GM21737 (cell line): ENCODE results near the gene SYNJ2.

ENCODE experiments used
- ATAC-seq: cut with Tn5 transposase; IDR thresholded peaks from one replicate; pipeline ENCODE4 v1.9.1; 2021; ENCODE audit warnings: mild to moderate bottlenecking, moderate library complexity; ENCODE audit not compliant: unreplicated experiment

The SYNJ2 gene

DNA sequence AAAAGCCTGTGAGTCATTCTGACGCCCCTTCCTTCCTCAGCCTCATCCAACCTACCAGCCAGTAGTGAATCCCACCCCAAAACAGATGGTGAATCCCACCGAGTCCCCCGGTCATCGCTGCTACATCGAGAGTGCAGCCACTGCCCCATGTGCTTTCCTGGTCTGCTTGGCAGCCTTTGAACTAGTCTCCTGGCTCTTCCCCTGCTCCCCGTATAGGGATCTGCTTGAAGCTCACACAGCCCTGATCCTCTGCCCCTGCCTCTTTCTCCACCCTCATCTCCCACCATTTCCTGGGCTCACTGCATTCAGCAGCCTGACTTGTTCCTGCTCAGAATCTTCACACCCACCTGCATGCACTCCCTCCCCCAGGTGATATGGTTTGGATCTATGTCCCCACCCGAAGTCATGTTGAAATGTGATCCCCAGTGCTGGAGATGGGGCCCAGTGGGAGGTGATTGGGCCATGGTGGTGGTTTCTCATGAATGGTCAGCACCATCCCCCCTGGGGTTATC is 14.6 kb downstream of the SYNJ2 start:
- no peak for ATAC-seq

GRCh38 chr6:157996918-157997702 is 15.4 kb downstream of the SYNJ2 start:
- no peak for ATAC-seq

- ATAC-seq: no peak
Measured at GRCh38 chr6:157997893-157998608, 16.4 kb downstream of the SYNJ2 start.

GRCh38 chr6:157998707-157999167 is 17.1 kb downstream of the SYNJ2 start:
- no peak for ATAC-seq

GRCh38 chr6:157999168-158000051 is 17.7 kb downstream of the SYNJ2 start:
- no peak for ATAC-seq

- ATAC-seq: no peak
Measured at GRCh38 chr6:158000530-158001307, 19.1 kb downstream of the SYNJ2 start.

- ATAC-seq: no peak
Measured at GRCh38 chr6:158002249-158002950, 20.7 kb downstream of the SYNJ2 start.

- no peak for ATAC-seq
Measured at GRCh38 chr6:158002951-158003853, 21.5 kb downstream of the SYNJ2 start.

GRCh38 chr6:158003910-158004700 is 22.4 kb downstream of the SYNJ2 start:
- ATAC-seq: no peak

- ATAC-seq: no peak
Measured at GRCh38 chr6:158004701-158005095, 23.0 kb downstream of the SYNJ2 start.

DNA sequence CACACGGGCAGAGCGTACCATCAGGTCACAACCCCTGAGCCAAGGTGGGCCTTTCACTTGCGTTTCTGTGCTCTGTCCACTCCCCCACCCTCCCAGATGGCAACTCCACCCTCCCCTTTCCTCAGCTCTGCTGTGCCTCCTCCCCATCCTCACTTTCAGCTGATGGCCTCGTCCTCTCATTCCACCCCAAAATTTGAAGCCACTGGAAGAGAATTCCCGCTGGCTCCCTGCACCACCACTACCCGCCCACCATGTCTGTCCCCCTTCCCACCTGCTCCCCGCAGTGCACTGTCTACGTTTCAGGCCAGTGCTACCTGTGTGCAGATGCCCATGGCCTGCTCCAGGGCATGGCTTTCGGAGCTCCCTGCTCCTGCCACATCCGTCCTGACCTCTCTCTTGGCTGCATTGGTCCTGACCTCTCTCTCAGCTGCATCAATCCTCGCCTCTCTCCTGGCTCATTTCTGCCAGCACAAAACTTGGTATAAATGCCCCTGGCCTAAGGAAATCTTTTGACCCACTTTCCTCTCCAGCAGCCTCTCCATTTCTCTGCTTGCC is 24.0 kb downstream of the SYNJ2 start:
- ATAC-seq: no peak

DNA sequence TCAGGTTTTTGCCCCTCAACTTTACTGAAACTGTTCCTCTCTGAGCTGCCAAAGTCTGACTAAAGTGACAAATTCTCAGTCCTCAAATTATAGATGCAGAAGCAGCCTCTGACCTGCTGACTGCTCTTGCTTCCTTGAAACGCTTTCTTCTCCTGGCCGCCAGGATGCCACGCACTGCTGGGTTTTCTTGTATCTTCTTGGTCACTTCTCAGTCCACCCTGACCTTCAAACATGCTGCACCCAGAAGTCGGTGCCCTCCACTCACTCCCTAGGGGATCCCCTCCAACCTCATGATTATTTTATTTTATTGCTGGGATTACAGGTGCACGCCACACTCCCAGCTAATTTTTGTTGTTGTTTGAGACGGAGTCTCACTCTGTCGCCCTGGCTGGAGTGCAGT is 24.7 kb downstream of the SYNJ2 start:
- no peak for ATAC-seq

DNA sequence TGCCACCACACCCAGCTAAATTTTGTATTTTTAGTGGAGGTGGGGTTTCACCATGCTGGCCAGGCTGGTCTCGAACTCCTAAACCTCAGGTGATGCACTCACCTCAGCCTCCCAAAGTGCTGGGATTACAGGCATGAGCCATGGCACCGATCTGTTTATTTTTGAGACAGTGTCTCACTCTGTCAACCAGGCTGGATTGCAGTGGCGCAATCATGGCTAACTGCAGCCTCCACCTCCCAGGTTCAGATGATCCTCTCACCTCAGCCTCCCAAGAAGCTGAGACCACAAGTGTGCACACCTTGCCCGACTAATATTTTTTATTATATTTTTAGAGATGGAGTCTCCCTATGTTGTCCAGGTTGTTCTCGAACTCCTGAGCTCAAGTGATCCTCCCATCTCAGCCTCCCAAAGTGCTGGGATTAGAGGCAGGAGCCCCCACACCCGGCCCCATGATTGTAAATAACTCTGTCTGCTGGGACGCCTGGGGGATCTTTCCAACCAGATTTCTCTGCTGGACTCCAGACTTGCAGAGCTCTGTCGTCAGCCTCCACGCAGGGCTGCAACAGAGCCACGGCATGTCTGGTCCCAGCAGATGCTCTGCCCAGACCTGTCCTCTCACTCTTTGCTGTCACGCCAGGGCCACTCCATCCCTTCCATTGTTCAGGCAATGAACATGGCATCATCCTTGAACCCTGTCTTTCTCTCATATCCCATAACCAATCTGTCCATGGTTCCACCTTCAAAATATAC is 25.3 kb downstream of the SYNJ2 start:
- no peak for ATAC-seq

- ATAC-seq: no peak
Measured at GRCh38 chr6:158008864-158009113, 27.1 kb downstream of the SYNJ2 start.

DNA sequence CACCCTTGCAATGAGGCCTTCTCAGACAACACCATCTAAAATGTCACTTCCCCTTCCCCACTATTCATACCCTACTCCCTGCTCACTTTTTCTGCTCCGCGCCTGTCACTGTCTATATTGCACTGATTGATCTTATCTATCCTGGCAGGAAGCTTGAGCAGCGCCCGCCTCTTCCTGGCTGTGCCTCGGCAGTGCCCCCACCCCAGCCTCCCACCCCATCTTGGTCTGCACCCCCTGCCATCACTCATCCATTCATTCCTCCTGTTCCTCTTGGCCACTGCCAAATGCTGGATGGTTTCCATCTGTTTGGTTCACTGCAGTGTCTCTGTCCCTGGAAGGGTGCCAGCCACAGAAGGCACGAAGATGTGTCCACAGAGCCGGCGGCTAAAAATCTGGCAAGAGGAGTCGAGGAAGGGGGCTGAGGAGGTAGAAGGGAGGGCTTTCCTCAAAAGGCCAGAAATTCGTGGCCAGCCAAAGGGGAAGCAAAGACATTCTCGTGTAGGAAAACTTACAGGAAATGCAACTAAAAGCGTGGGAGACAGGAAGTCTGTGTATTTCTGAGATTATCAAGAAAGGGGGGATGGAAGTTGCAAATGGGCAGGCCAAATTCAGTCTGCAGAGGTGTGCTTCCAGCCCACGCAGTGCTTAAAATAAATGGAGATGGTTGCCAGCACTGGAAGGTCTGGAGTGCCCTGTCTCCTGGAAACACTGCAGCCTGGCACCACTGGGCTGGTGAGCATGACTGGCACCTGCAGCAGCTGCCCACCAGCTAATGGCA is 27.6 kb downstream of the SYNJ2 start:
- ATAC-seq: no peak

- ATAC-seq: no peak
Measured at GRCh38 chr6:158009935-158010585, 28.4 kb downstream of the SYNJ2 start.
